ENCODE measurements around the gene LETM1.

DNA sequence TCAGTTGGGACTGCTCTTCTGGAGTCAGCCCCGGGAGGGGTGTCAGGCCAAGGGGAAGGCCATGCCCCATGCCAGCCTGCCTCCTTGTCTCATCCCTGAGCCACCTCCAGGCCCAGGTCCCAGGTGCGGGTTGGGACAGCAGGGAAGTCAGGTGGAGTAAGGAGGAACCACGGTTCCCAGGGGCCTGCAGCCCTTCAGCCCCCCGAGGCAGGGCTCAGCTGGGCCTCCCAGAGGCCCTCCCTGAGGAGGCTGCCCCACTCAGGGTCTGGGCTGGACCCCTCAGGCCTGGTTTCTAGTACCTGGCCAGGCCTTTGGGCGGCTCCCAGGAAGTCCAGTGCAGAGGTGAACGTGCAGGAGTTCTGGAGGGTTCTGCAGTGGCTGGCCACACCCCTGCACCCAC is 86.3 kb downstream of the LETM1 start:
- TF ChIP-seq POLR2A (IDR thresholded peaks at IDR 0.05; ENCODE audit: low read depth, low read length): no peak
- no peak for TF ChIP-seq TAF1 (IDR thresholded peaks at IDR 0.05; ENCODE audit: low read depth, low read length)
